AG20443 (cell line): ENCODE measurements around the gene PTPRZ1.

ENCODE experiments used
- DNase-seq: peaks from one replicate; pipeline ENCODE4 v3.0.0; 2012; ENCODE audit warnings: low spot score, mixed read lengths

The PTPRZ1 gene

DNA sequence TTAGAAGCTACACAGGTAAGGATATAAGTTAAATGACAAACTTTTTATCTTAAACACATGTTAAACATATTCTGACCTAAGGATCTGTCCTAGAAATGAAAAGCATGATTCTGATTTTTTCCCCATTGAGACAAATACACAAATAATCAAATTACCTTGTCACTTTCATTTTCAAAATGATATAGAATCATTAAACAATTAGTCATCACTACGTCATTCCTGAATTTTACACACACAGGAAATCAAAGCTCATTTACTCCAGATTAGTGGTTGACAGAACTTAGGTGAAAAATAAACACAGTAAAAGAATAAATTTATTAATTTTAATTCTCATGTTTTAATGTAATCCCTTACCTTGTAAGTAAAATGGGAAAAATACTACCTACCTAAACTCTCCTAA lies 182.1 kb downstream of the PTPRZ1 start:
- no peak for DNase-seq

DNA sequence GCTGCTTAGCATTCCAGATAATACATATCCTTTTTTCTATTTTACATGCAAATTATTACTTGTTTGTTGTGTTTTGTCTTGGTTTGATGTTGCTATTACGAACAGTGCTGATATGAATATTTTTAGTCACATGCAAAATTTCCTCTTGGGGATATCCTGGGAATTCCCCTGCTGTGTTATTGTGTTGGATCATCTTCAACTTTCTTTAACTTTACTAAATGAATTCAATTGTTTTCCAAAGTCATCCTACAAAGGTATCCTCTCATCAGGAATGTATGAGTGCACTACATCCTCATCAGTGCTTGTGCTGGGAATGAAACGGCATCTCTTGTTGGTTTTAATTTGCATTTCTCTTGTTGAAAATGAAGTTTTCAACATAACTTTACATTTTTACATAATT lies 184.0 kb downstream of the PTPRZ1 start:
- DNase-seq, result no peak

DNA sequence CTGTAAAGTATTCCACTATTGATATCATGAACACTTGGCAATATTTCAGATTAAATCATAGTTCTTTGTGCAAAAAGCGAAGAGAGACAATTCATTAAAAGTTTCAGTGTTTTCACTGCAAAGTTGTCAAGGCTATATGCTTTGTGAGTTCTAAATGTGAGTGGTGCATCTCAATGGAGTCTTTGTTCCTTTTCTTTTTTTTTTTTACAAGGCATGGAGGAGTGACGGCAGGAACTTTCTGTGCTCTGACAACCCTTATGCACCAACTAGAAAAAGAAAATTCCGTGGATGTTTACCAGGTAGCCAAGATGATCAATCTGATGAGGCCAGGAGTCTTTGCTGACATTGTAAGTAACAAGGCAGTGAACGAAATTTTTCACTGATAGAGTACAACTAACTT lies 186.6 kb downstream of the PTPRZ1 start:
- no peak for DNase-seq

DNA sequence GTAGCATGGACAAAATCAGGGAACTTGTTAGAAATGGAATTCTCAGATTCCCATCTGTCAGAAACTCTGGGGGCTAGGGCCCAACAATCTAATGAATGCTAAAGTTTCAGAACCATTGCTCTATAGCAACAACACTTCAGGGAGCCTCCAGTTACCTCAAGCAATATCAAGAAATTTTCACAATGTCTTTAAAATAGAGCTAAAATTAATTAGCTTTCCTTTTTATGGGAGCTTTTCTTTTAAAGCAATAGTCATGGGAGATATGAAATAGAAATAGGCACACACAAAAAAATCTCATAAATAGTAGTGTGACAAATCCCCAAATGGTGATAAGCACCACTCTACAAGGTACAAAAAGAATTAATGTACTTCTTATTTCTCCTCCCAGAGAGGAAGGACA lies 190.2 kb downstream of the PTPRZ1 start:
- DNase-seq, result no peak

DNA sequence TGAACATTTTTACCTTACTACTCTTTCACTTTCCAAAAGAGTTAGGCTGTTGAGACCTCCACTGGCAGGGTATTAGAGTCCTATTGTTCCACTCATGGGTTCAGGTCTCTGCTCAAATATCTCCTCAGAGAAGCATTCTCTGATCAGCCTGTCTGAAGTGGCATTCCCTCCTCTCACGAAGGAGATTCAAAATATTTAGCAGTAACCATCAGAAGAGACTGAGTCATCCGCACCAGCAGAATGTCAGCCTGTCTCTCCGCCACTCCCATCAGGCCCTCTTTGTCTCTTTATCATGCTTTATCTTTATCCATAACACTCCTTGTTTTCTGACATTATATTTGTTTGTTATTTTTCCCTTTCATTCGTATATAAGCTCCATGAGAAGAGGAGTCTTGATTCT lies 192.0 kb downstream of the PTPRZ1 start:
- DNase-seq, result no peak

DNA sequence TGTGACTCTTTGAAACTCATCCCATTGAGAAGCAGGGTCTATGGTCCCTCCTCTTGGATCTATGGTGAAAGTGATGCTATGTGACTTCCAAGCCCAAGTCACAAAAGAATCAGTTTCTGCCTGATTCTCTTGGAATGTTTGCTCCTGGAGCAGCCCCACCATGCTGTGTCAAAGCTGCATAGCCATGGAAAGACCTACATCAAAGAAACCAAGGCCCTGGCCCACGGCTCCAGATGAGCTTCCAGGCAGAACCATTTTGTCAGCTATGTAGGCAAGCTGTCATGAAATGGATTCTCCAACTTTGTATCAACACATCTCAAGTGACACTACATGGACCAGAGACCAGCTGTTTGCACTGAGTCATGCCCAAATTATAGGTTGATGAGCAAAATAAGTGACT lies 194.1 kb downstream of the PTPRZ1 start:
- no peak for DNase-seq

DNA sequence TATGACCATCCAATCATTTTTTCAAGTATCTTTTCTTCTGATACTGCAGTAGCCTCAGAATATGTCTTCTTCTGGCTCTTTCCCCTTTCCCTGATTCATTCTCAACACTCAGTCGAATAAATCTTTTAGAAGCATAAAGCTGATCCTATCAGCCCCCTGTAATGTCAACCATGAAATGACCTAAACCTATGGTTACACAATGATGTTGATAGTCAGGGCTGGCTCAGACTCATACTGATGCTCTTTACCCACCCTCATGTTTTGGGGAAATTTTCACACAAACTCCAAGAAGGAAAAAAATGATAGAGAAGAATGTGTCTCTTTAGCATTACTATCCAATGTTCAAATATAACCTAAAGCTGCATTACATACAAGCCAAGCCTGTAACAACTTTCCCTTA lies 195.1 kb downstream of the PTPRZ1 start:
- DNase-seq, result no peak

DNA sequence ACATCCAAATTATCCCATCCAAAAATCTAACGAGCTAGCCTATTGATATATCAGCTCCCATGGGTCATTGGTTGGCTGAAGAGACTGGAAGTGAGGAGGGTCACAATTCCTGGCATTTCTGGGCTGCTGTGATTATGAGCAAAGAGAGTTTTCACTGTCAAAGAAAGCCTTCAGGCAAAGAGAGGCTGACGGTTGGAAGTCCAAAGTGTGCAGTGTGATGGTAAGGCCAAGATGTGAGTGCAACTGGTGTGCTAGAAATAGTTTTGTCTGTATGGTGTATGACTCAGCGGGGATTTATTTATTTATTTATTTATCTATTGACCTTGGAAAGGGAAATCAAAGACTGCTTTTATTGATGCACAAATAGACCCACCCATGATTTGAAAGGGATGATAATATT lies 196.0 kb downstream of the PTPRZ1 start:
- no peak for DNase-seq

DNA sequence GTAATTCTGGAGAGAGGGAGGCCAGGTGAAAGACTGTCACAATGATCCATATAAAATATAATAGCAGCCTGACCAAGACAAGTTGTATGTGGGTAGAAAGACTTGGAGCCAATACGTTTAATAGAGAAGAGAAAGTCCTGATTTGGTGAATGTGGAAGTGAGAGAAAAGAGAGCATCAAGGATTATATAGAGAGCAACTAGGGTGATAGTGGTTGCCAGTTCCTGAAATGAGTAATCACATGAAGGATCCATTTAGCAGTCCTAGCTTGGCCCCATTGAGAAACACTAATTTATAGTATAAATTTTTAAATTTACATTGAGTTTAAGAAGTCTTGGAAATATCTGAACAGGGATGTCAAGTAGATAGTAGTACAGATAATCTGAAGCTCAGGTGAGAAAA lies 197.1 kb downstream of the PTPRZ1 start:
- DNase-seq, result no peak

DNA sequence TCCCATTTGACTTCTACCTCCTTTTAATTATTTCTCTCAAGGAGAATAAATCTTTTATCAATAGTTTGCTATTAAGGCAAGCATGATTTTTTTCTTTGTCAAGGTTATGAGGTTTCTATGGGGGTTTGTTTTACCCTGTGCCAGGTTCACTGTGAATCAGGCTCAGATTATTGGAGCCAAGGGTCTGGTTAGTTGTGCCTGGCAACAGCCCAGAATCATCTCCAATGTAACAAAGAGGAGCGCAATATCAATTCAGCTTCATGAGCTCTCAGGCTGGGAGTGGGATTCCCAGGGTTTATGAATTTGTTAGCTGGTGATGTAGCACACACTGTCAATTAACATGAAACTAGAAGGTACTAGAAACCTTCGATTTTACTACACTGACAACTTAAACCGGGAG lies 197.9 kb downstream of the PTPRZ1 start:
- no peak for DNase-seq

DNA sequence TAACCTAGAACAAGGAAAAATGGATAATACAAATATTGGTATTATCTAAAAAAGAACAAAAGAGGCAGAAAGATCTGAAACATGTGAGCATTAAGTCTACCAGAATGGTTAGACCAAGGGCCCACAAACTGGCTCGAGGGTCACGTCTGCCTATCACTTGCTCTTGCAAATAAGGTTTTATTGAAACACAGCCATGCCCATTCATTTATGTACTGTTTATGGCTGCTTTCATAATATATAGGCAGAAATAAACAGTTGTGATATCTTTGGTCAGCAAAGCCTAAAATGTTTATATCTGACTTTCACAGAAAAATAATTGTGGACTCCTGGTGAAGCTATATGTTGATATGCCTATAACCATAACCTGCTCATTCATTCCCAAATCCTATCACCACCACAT lies 199.3 kb downstream of the PTPRZ1 start:
- DNase-seq, result no peak

DNA sequence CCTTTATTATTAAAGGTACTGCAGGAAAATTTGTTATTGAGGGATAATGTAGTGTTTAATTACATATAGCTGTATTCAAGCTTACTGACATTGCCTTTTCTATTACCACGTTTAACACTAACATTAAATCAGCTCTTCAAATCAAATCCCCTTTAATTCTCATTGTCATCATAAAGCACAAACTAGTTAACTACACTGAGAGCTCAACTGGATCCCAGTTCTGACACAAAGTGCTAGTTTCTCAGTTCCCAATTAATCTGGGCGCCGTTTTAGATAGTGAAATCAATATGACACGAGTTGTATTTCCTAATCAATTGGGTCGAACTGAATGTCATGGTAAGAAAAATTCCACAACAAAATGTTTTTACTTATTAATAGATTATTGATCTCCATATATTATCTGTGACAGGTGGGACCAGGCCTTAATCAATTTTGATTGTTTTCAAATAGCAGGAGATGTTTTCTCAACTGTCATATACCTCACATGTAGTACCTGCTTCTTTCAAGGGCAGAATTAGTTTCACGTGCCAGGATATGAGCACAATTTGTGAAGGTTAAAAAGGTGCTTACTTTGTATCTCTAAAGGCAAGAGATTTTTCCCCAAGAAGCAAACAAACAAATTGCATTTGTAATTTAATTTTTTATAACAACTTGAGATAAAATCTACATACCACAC lies 200.1 kb downstream of the PTPRZ1 start:
- DNase-seq, result no peak

DNA sequence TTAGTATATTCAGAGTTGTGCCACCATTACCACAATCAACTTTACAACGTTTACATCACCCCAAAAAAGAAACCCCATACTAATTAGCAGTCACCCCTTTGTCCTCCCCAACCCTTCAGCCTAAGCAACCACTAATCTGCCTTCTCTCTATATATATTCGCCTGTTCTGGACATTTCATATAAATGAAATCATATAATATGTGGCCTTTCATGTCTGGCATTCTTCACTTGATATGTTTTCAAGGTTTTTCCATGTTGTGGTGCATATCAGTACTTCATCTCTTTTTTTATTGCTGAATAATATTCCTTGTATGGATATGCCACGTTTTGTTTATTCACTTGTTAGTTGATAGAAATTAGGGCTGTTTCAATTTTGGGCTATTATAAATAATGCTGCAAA lies 200.7 kb downstream of the PTPRZ1 start:
- no peak for DNase-seq

DNA sequence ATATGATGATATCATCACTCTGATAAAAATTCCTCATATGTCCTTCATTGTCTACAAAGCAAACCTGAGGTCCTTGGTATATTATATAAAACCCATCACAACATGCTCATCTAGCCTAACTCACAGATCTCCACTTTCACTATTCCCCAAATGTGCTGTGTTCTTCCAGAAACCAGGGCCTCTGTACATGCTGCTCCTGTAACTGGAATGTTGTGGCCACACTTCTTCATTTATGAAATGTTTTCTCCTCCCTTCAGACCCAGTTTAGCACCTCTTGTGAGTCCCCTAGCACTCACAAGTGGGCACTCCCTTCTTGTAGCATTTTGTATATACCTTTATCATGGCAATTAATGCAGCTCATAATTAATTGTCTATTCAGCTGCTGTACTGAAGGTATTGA lies 209.2 kb downstream of the PTPRZ1 start:
- no peak for DNase-seq

DNA sequence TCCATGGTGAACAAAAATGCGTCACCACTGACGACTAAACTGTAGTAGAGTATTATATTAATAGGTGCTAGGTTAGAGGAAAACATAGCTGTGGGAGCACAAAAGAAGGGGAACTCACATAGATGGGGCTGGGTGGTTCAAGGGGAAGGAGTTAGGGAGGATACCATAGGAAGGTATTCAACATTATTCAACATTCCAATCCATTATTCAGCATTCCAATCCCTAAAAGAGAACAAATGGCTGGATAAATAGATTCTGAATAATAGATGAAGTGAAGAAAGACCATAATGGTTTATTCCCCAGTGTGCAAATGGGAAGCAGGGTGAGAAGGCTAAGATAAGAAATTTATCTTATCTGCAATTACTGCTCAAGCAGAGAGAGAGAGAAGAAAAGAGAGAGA lies 209.7 kb downstream of the PTPRZ1 start:
- DNase-seq, result no peak

DNA sequence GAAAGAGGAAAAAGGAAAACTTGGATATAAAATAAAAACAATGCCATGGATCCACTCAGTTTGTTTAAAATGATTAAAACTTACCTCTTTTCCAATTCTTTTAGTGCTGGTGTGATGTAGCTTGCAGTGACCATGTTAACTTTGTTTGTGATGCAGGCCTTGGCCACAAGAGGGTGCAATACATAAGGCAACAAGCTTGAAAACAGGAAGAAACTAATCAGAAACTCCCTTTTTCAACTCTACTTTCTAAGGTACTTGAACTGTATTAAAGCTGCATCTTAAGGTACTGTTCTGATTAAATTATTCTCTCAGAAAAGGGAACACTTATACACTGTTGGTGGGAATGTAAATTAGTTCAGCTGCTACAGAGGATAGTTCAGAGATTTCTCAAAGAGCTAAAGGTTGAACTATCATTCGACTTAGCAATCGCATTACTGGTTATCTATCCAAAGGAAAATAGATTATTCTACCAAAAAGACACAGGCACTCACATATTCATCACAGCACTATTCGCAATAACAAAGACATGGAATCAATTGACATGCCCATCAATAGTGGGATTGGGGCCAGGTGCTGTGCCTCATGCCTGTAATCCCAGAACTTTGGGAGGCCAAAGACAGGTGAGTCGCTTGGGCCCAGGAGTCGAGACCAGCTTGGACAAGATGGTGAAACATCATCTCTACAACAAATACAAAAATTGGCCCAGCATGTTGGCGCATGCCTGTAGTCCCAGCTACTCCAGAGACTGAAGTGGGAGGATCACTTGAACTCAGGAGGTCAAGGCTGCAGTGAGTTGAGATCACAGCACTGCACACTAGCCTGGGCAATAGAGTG lies 220.2 kb downstream of the PTPRZ1 start:
- DNase-seq, result peak; percentile 73

DNA sequence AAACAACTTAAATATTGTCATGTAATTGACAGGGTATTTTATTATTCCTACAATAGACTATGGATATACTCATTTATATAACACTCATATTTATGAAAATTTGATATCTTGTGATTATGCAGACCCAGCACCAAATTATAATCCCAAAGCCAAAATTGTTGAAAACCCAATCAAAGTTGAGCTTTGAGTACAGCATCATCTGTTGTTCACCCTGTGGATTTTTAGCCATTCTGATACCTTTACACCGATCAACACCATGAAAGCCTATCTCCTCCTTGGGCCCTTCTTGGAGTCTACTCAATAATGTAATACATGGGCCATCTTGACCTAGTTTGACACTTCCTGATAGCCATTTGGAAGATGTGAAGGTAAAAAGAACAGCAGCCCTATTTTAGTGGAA lies 221.6 kb downstream of the PTPRZ1 start:
- no peak for DNase-seq

DNA sequence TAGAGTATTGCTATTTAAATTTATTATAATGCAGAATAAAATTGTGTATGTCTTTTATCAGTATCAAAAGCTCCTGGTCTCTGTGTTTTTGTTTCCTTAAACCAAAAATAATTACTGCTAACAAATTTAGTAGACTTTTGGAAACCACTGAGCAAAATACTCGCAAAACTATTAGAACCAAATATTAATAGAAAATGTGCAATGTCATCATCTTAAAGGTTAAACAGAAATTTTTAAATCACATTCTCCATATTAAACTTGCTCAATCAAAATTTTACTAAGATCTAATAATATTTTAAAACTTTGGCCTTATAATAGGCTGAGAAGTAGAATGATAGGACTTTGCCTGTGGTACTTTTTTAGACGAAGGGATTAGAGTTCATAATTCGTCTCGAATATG lies 222.7 kb downstream of the PTPRZ1 start:
- DNase-seq, result no peak

DNA sequence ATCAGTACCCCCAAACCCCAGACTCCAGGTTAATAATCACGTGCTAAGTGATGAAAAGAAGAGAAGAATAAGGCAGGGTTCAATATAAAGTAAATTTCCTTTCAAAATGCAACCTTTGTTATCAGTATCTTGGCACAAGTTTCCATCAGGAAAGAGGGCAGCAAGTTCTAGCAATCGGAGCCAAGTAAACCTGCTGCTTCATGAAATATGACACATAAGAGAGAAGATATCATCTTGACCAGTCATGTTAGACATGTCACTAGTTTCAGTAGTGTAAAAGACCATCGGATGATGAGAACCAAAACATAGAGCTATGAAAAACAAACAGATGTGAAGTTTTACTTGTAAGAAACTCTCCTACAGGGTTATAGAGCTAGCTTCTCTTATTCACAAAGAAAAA lies 227.1 kb downstream of the PTPRZ1 start:
- DNase-seq, result no peak

DNA sequence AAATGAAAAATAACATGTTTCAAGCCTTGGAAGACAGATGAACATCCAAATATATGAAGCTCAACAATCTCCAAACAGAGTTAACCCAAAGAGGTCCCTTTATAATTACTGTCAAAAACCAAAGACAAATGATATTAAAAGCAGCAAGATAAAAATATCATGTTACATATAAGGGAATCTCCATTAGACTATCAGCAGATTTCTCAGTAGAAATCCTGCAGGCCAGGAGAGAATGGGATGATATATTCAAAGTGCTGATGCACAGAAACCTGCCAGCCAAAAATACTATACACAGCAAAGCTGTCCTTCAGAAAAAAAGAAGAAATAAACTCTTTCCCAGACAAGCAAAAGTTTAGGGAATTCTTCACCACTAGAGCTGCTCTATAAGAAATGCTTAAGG lies 230.1 kb downstream of the PTPRZ1 start:
- no peak for DNase-seq
